HepG2 (cell line): ENCODE measurements around the gene SMURF1. TPM values are rescaled to one million over a fixed set of nuclear protein-coding genes. Genes with fewer than 3 reads are reported as not detected.

ENCODE experiments used
- MAFF ChIP-seq: IDR thresholded peaks from 2 replicates; pipeline ENCODE4 v1.6.1; 2011; ENCODE audit warnings: low read depth, low read length, improper control_type of control experiment
- NFKB2 ChIP-seq: sonication (generic); formaldehyde crosslinking; IDR thresholded peaks from 2 replicates; pipeline ENCODE4 v1.4.0; 2020; ENCODE audit warnings: missing genetic modification reagents, borderline replicate concordance
- ZFY ChIP-seq: sonication (generic); formaldehyde crosslinking; IDR thresholded peaks from 2 replicates; pipeline ENCODE4 v1.4.0; 2020; ENCODE audit warnings: missing genetic modification reagents
- ZNF263 ChIP-seq: sonication (generic); formaldehyde crosslinking; IDR thresholded peaks from 2 replicates; pipeline ENCODE4 v1.4.0; 2020; ENCODE audit warnings: missing genetic modification reagents
- ZNF451 ChIP-seq: sonication (generic); formaldehyde crosslinking; IDR thresholded peaks from 2 replicates; pipeline ENCODE4 v1.5.0; 2020; ENCODE audit warnings: mild to moderate bottlenecking, missing genetic modification reagents
- ZNF556 ChIP-seq: sonication (generic); formaldehyde crosslinking; IDR thresholded peaks from 2 replicates; pipeline ENCODE4 v1.4.0; 2020; ENCODE audit warnings: mild to moderate bottlenecking, missing genetic modification reagents, borderline replicate concordance
- polyA plus RNA-seq, 8 experiments: library from polyadenylated mRNA; depleted of rRNA in 3 of 8; stranded (reverse) in 7 of 8; unstranded in 1 of 8; fragments of >200 nt; fragmentation: Illumina TruSeq in 4 of 8; extraction: Trizol in 4 of 8; gene quantifications; 2 replicates each; pipeline versions ENCODE4 v1.2.1 to v1.2.3, GENCODE V29; 2011 to 2016; ENCODE audit warnings: low read depth in 4 of 8, missing spikeins in 1 of 8, mixed read lengths in 1 of 8; ENCODE audit not compliant: insufficient read depth in 1 of 8
- total RNA-seq, 5 experiments: library from RNA; depleted of rRNA; stranded (reverse); fragments of >200 nt; fragmentation: Illumina TruSeq; extraction: Trizol; gene quantifications; 2 replicates each; pipeline ENCODE4 v1.2.3, GENCODE V29; 2016; ENCODE audit warnings: low read depth in 1 of 5
- TF ChIP-seq, protein P1 (sequence below): sonication (generic); formaldehyde crosslinking; IDR thresholded peaks from 2 replicates; pipeline ENCODE4 v1.4.0; 2020; ENCODE audit warnings: missing genetic modification reagents
- TF ChIP-seq, protein P2 (sequence below): sonication (generic); formaldehyde crosslinking; IDR thresholded peaks from 2 replicates; pipeline ENCODE4 v1.5.1; 2020; ENCODE audit warnings: mild to moderate bottlenecking, missing genetic modification reagents
- TF ChIP-seq, protein P3 (sequence below): IDR thresholded peaks from 2 replicates; pipeline ENCODE4 v1.6.1; 2016; ENCODE audit warnings: missing genetic modification reagents, missing compliant biosample characterization

The SMURF1 gene
- total and polyA plus RNA-seq, 2 of the 13 experiments (the other 11 are each of a cell fraction or from before 2014, with no cell fraction given): 8.3 to 11.1 TPM

DNA sequence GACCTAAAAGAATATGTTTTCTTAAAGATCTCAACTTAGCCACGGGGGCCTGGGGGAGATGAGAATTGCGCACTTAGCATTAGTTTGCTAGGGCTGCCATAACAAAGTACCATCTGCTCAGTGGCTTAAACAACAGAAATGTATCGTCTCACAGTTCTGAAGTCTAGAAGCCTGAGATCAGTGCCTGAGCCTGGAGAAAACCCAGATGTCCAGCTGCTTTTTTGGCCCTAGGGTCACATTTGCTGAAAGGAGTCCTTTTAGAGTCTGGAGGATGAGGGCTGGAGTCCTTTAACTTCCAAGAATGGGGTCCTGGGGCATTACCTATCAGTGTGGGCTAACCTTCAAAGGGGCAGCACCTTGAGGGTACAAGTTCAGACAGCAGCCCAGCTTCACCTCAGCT is 48.2 kb downstream of the SMURF1 start (continued):
- no peak for TF ChIP-seq ZNF263 (CRISPR knock-in tag)
- TF ChIP-seq ZFY: peak; percentile 9; the same call in 1 of the 2 replicates
- TF ChIP-seq, protein P1, sequence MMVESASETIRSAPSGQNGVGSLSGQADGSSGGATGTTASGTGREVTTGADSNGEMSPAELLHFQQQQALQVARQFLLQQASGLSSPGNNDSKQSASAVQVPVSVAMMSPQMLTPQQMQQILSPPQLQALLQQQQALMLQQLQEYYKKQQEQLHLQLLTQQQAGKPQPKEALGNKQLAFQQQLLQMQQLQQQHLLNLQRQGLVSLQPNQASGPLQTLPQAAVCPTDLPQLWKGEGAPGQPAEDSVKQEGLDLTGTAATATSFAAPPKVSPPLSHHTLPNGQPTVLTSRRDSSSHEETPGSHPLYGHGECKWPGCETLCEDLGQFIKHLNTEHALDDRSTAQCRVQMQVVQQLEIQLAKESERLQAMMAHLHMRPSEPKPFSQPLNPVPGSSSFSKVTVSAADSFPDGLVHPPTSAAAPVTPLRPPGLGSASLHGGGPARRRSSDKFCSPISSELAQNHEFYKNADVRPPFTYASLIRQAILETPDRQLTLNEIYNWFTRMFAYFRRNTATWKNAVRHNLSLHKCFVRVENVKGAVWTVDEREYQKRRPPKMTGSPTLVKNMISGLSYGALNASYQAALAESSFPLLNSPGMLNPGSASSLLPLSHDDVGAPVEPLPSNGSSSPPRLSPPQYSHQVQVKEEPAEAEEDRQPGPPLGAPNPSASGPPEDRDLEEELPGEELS (CRISPR knock-in tag): no peak
- TF ChIP-seq ZNF451 (CRISPR knock-in tag): no peak
- TF ChIP-seq NFKB2: no peak
- TF ChIP-seq, protein P2, sequence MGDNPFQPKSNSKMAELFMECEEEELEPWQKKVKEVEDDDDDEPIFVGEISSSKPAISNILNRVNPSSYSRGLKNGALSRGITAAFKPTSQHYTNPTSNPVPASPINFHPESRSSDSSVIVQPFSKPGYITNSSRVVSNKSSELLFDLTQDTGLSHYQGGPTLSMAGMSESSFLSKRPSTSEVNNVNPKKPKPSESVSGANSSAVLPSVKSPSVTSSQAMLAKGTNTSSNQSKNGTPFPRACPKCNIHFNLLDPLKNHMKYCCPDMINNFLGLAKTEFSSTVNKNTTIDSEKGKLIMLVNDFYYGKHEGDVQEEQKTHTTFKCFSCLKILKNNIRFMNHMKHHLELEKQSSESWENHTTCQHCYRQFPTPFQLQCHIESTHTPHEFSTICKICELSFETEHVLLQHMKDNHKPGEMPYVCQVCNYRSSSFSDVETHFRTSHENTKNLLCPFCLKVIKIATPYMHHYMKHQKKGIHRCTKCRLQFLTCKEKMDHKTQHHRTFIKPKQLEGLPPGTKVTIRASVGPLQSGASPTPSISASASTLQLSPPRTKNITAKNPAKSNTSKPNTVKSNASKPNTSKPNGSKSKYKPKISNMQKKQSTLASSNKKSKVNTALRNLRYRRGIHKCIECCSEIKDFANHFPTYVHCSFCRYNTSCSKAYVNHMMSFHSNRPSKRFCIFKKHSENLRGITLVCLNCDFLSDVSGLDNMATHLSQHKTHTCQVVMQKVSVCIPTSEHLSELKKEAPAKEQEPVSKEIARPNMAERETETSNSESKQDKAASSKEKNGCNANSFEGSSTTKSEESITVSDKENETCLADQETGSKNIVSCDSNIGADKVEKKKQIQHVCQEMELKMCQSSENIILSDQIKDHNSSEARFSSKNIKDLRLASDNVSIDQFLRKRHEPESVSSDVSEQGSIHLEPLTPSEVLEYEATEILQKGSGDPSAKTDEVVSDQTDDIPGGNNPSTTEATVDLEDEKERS: no peak
- TF ChIP-seq, protein P3, sequence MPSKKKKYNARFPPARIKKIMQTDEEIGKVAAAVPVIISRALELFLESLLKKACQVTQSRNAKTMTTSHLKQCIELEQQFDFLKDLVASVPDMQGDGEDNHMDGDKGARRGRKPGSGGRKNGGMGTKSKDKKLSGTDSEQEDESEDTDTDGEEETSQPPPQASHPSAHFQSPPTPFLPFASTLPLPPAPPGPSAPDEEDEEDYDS: no peak
- TF ChIP-seq ZNF556 (CRISPR knock-in tag): no peak
- no peak for TF ChIP-seq MAFF
